ENCODE results near the gene CREB3L4. TPM values are rescaled to one million over a fixed set of nuclear protein-coding genes. Genes with fewer than 3 reads are reported as not detected.

The CREB3L4 gene
- total RNA-seq, 6 experiments from 2014 or later = 3.6 to 4.6 (median 4.1) TPM

- TF ChIP-seq, protein P1, sequence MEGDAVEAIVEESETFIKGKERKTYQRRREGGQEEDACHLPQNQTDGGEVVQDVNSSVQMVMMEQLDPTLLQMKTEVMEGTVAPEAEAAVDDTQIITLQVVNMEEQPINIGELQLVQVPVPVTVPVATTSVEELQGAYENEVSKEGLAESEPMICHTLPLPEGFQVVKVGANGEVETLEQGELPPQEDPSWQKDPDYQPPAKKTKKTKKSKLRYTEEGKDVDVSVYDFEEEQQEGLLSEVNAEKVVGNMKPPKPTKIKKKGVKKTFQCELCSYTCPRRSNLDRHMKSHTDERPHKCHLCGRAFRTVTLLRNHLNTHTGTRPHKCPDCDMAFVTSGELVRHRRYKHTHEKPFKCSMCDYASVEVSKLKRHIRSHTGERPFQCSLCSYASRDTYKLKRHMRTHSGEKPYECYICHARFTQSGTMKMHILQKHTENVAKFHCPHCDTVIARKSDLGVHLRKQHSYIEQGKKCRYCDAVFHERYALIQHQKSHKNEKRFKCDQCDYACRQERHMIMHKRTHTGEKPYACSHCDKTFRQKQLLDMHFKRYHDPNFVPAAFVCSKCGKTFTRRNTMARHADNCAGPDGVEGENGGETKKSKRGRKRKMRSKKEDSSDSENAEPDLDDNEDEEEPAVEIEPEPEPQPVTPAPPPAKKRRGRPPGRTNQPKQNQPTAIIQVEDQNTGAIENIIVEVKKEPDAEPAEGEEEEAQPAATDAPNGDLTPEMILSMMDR (IDR thresholded peaks at IDR 0.05) = no peak
- Mint-ChIP-seq H3K27me3 (ENCODE audit: insufficient read depth) (peaks cover 6% of the 10 kb centered on the region; the same call in 1 of the 2 replicates), H3K9me3 (no peaks in the 10 kb centered on the region), H3K4me3 (peak overlapping the region; percentile 97), H3K4me1 (ENCODE audit: low read depth) (peaks cover 68% of the 10 kb centered on the region), H3K36me3 (ENCODE audit: low read depth) (peaks cover 5% of the 10 kb centered on the region; the same call in 1 of the 2 replicates), H3K27ac (peak overlapping the region; percentile 72)
- no peak for DNase-seq
Measured at GRCh38 chr1:153958961-153959260, 8.8 kb upstream of the CREB3L4 start.

DNA sequence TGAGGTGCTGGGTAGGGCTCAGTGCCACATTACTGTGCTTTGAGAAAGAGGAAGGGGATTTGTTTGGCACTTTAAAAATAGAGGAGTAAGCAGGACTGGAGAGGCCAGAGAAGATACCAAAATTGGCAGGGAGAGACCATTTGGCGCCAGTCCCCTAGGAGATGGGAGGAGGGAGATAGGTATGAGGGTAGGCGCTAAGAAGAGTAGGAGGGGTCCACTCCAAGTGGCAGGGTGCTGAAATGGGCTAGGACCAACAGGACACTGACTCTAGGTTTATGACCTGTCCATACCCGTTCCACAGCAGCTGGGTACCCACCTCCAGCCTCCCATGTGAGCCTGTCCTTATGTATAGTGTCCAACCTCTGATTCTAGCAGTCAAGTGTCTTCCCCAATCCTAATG is 8.2 kb upstream of the CREB3L4 start:
- peaks cover 6% of the 10 kb centered on the region; the same call in 1 of the 2 replicates for H3K27me3 Mint-ChIP-seq (ENCODE audit: insufficient read depth)
- peaks cover 5% of the 10 kb centered on the region; the same call in 1 of the 2 replicates for H3K36me3 Mint-ChIP-seq (ENCODE audit: low read depth)
- H3K9me3 Mint-ChIP-seq = no peaks in the 10 kb centered on the region
- DNase-seq = no peak
- peaks cover 68% of the 10 kb centered on the region for H3K4me1 Mint-ChIP-seq (ENCODE audit: low read depth)
- H3K4me3 Mint-ChIP-seq = no peak overlapping the region
- TF ChIP-seq, protein P1 (IDR thresholded peaks at IDR 0.05) = no peak
- peak overlapping the region; percentile 32; the same call in 1 of the 2 replicates for H3K27ac Mint-ChIP-seq

GRCh38 chr1:153960206-153960605 is 7.5 kb upstream of the CREB3L4 start:
- TF ChIP-seq, protein P1 (IDR thresholded peaks at IDR 0.05) = no peak
- Mint-ChIP-seq H3K27me3 (ENCODE audit: insufficient read depth) (peaks cover 6% of the 10 kb centered on the region; the same call in 1 of the 2 replicates), H3K4me3 (no peak overlapping the region), H3K4me1 (ENCODE audit: low read depth) (peaks cover 71% of the 10 kb centered on the region), H3K27ac (no peak overlapping the region), H3K9me3 (no peaks in the 10 kb centered on the region), H3K36me3 (ENCODE audit: low read depth) (peaks cover 5% of the 10 kb centered on the region; the same call in 1 of the 2 replicates)
- no peak for DNase-seq

DNA sequence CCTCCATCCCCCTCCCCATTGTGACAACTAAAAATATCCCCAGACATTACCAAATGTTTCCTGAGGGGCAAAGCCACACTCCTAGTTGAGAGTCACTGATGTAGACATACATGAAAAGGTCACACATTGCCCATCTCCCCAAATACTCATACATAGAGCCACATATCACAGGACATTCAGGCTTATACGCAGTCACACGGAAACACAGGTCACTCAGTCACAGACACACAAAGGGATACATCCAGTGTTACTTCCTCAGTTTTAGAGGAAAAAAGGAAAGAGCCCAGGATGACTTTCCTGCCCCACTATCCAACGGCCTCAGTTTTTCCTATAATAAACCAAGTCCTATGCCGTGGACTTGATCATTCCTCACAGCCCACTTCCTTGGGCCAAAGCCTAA is 6.3 kb upstream of the CREB3L4 start:
- TF ChIP-seq, protein P1 (IDR thresholded peaks at IDR 0.05) = no peak
- Mint-ChIP-seq H3K4me3 (peak overlapping the region; percentile 89), H3K4me1 (ENCODE audit: low read depth) (peaks cover 73% of the 10 kb centered on the region), H3K27ac (peak overlapping the region; percentile 37; the same call in 1 of the 2 replicates), H3K9me3 (no peaks in the 10 kb centered on the region), H3K36me3 (ENCODE audit: low read depth) (peaks cover 5% of the 10 kb centered on the region; the same call in 1 of the 2 replicates), H3K27me3 (ENCODE audit: insufficient read depth) (peaks cover 6% of the 10 kb centered on the region; the same call in 1 of the 2 replicates)
- no peak for DNase-seq

DNA sequence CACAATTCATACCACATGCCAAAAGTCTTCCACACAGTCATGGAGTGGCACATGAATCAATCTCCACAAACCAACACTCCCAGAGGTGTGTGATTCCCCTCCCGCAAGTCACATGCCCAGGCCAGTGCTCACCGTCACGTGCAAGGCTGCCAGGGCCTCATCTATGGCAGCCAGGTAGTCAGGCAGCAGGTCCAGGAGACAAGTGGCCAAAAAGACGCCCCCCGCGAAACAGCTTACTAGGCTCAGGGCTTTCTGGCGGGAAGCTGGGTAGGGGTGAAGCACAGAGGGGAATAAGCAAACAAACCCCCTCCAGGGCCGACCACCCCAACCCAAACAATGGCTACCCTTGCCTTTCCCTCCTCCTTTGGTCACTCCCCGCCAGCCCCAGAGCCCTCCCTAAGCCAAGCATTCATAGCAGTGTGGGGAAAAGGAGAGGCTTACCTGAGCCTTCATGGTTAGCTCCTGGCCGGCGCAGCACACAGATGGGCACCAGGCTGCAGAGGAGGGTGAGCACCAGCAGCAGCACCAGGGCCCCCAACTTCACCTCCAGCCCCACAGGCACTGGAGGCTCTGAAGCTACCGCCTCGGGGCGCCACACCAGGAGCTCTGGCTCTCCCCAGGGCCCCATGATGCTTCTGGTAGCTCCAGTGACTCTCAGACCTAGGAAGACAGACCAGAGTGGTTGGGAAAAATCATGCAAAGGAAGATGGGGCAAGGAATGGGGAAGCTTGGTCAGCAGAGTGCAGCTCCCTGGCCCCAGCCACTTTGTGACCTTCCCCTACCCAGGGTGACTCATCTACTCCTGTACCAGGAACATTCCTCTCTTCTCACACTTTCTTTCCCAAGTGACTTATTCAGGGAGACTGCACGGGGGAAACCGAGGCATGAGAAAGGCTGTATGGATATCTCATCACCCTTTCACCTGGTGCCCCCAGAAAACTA is 5.3 kb upstream of the CREB3L4 start:
- H3K36me3 Mint-ChIP-seq (ENCODE audit: low read depth) = peaks cover 5% of the 10 kb centered on the region; the same call in 1 of the 2 replicates
- H3K27me3 Mint-ChIP-seq (ENCODE audit: insufficient read depth) = peaks cover 6% of the 10 kb centered on the region; the same call in 1 of the 2 replicates
- H3K4me3 Mint-ChIP-seq = peak overlapping the region; percentile 89
- TF ChIP-seq, protein P1 (IDR thresholded peaks at IDR 0.05) = no peak
- H3K9me3 Mint-ChIP-seq = no peaks in the 10 kb centered on the region
- H3K4me1 Mint-ChIP-seq (ENCODE audit: low read depth) = peaks cover 70% of the 10 kb centered on the region
- DNase-seq = peak; percentile 50
- H3K27ac Mint-ChIP-seq = peak overlapping the region; percentile 87

All from HFFc6 (cell line).